HepG2 (cell line): ENCODE data around the gene CHKA. TPM values are rescaled to one million over a fixed set of nuclear protein-coding genes. Genes with fewer than 3 reads are reported as not detected.

Experiments used
- ADNP ChIP-seq: sonication (generic); formaldehyde crosslinking; IDR thresholded peaks from 2 replicates; pipeline ENCODE4 v1.4.0; 2020; ENCODE audit warnings: missing genetic modification reagents
- ATRX ChIP-seq: sonication (generic); formaldehyde crosslinking; IDR thresholded peaks from 2 replicates; pipeline ENCODE4 v1.4.0; 2020; ENCODE audit warnings: missing genetic modification reagents, borderline replicate concordance
- CCAR2 ChIP-seq: fragments of 200-400 bp; formaldehyde crosslinking; optimal IDR thresholded peaks from 2 replicates; pipeline ENCODE3; 2018; ENCODE audit warnings: low read depth, mild to moderate bottlenecking, low read length, moderate library complexity
- HMG20A ChIP-seq: IDR thresholded peaks from 2 replicates; pipeline ENCODE4 v1.6.1; 2016; ENCODE audit warnings: borderline replicate concordance
- NR2F6 ChIP-seq, 2 experiments: IDR thresholded peaks; 2 replicates each; pipeline ENCODE4 v1.6.1; 2016; ENCODE audit warnings: antibody characterized with exemption in 1 of 2, mild to moderate bottlenecking in 1 of 2
- POLR2AphosphoS5 ChIP-seq: IDR thresholded peaks from 2 replicates; pipeline ENCODE4 v1.6.1; 2012; ENCODE audit warnings: low read depth, low read length
- RELA ChIP-seq: sonication (generic); formaldehyde crosslinking; IDR thresholded peaks from 2 replicates; pipeline ENCODE4 v1.4.0; 2020; ENCODE audit warnings: missing genetic modification reagents
- RFX3 ChIP-seq: IDR thresholded peaks from 2 replicates; pipeline ENCODE4 v1.6.1; 2016; ENCODE audit warnings: missing biosample characterization, missing genetic modification reagents
- TBL1XR1 ChIP-seq: fragments of 150-350 bp; IDR thresholded peaks from 2 replicates; pipeline ENCODE4 v1.6.1; 2014; ENCODE audit warnings: borderline replicate concordance, low read length; ENCODE audit not compliant: partially characterized antibody
- ZNF317 ChIP-seq: sonication (generic); formaldehyde crosslinking; IDR thresholded peaks from 2 replicates; pipeline ENCODE4 v1.5.0; 2020; ENCODE audit warnings: mild to moderate bottlenecking, missing genetic modification reagents
- ZNF337 ChIP-seq: sonication (generic); formaldehyde crosslinking; IDR thresholded peaks from 2 replicates; pipeline ENCODE4 v1.5.1; 2020; ENCODE audit warnings: missing genetic modification reagents, low read depth, mild to moderate bottlenecking, borderline replicate concordance
- ZNF776 ChIP-seq: sonication (generic); formaldehyde crosslinking; IDR thresholded peaks from 2 replicates; pipeline ENCODE4 v1.4.0; 2020; ENCODE audit warnings: mild to moderate bottlenecking, missing genetic modification reagents
- polyA plus RNA-seq, 8 experiments: library from polyadenylated mRNA; depleted of rRNA in 3 of 8; stranded (reverse) in 7 of 8; unstranded in 1 of 8; fragments of >200 nt; fragmentation: Illumina TruSeq in 4 of 8; extraction: Trizol in 4 of 8; gene quantifications; 2 replicates each; pipeline versions ENCODE4 v1.2.1 to v1.2.3, GENCODE V29; 2011 to 2016; ENCODE audit warnings: low read depth in 4 of 8, missing spikeins in 1 of 8, mixed read lengths in 1 of 8; ENCODE audit not compliant: insufficient read depth in 1 of 8
- total RNA-seq, 5 experiments: library from RNA; depleted of rRNA; stranded (reverse); fragments of >200 nt; fragmentation: Illumina TruSeq; extraction: Trizol; gene quantifications; 2 replicates each; pipeline ENCODE4 v1.2.3, GENCODE V29; 2016; ENCODE audit warnings: low read depth in 1 of 5
- TF ChIP-seq, protein P1 (sequence below): sonication (generic); formaldehyde crosslinking; IDR thresholded peaks from 2 replicates; pipeline ENCODE4 v1.4.0; 2020; ENCODE audit warnings: mild to moderate bottlenecking, missing genetic modification reagents, borderline replicate concordance
- TF ChIP-seq, protein P2 (sequence below): sonication (generic); formaldehyde crosslinking; conservative IDR thresholded peaks from 2 replicates; pipeline ENCODE4 v1.8.0; 2022; ENCODE audit warnings: missing genetic modification reagents
- TF ChIP-seq, protein P3 (sequence below): sonication (generic); formaldehyde crosslinking; IDR thresholded peaks from 2 replicates; pipeline ENCODE4 v1.5.0; 2020; ENCODE audit warnings: mild to moderate bottlenecking, missing genetic modification reagents, moderate library complexity
- TF ChIP-seq, protein P4 (sequence below): IDR thresholded peaks from 2 replicates; pipeline ENCODE4 v1.6.1; 2012; ENCODE audit warnings: low read depth, low read length, improper control_type of control experiment
- TF ChIP-seq, protein P5 (sequence below): IDR thresholded peaks from 2 replicates; pipeline ENCODE4 v1.6.1; 2016; ENCODE audit warnings: mild to moderate bottlenecking

CHKA gene
- total and polyA plus RNA-seq, 2 of the 13 experiments (the other 11 are each of a cell fraction or from before 2014, with no cell fraction given): 71.6 to 92.7 TPM

DNA sequence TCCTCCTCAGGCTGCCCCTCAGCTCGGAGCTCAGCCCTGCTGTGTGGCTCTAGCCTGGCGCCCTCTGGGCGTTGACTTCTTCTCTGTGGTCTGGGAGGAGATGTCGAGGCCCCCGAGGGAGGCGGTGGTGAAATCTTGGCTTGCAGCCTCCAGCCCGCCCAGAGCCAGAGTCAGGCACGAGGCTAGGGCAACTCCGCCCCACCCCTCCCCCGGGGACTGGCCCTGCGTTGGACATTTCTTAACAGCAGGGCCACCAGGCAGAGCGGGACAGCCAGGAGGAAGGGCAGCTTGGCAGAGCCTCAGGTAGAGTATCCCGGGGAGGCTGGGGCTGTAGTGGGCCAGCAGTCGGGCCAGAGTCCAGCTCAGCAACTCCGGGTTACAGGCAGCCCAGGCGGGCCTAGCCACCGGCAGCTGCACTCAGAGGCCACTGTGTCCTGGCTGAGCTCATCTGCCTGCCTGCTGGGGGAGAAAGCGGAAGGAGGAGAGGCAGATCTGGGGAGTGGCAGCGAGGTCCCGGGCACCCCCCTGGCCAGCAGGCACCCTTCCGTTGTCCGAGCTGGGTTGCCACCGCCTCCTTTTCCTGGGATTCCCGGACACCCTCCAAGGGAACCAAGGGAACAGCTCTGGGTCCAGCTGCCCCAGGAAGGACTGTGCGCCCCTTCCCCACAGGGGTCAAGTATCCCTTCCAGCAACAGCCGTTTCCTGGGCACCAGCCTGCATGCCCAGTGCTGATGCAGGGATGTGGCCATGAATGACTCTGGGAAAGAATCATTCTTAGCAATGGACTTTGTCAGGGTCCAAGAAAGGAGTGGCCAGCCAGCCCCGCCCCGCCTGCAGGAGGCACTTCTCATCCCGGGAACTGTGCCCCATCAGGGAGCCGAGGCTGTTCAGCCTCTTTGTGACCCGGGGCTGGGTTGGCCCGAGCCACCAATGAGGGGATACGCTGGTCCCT is 110.8 kb downstream of the CHKA start, which contains the start of gene ALDH3B1 (continued):
- TF ChIP-seq, protein P1, sequence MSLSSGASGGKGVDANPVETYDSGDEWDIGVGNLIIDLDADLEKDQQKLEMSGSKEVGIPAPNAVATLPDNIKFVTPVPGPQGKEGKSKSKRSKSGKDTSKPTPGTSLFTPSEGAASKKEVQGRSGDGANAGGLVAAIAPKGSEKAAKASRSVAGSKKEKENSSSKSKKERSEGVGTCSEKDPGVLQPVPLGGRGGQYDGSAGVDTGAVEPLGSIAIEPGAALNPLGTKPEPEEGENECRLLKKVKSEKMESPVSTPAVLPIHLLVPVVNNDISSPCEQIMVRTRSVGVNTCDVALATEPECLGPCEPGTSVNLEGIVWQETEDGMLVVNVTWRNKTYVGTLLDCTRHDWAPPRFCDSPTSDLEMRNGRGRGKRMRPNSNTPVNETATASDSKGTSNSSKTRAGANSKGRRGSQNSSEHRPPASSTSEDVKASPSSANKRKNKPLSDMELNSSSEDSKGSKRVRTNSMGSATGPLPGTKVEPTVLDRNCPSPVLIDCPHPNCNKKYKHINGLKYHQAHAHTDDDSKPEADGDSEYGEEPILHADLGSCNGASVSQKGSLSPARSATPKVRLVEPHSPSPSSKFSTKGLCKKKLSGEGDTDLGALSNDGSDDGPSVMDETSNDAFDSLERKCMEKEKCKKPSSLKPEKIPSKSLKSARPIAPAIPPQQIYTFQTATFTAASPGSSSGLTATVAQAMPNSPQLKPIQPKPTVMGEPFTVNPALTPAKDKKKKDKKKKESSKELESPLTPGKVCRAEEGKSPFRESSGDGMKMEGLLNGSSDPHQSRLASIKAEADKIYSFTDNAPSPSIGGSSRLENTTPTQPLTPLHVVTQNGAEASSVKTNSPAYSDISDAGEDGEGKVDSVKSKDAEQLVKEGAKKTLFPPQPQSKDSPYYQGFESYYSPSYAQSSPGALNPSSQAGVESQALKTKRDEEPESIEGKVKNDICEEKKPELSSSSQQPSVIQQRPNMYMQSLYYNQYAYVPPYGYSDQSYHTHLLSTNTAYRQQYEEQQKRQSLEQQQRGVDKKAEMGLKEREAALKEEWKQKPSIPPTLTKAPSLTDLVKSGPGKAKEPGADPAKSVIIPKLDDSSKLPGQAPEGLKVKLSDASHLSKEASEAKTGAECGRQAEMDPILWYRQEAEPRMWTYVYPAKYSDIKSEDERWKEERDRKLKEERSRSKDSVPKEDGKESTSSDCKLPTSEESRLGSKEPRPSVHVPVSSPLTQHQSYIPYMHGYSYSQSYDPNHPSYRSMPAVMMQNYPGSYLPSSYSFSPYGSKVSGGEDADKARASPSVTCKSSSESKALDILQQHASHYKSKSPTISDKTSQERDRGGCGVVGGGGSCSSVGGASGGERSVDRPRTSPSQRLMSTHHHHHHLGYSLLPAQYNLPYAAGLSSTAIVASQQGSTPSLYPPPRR: no peak
- no peak for TF ChIP-seq NR2F6 (IDR thresholded peaks at IDR 0.05)
- TF ChIP-seq NR2F6 (CRISPR knock-in tag; IDR thresholded peaks at IDR 0.05): peak; percentile 45; the same call in 1 of the 2 replicates
- TF ChIP-seq TBL1XR1: no peak
- TF ChIP-seq ADNP (CRISPR knock-in tag): no peak
- no peak; the same call in 1 of the 2 replicates for TF ChIP-seq POLR2AphosphoS5
- no peak for TF ChIP-seq ZNF337 (CRISPR knock-in tag)
- TF ChIP-seq, protein P2, sequence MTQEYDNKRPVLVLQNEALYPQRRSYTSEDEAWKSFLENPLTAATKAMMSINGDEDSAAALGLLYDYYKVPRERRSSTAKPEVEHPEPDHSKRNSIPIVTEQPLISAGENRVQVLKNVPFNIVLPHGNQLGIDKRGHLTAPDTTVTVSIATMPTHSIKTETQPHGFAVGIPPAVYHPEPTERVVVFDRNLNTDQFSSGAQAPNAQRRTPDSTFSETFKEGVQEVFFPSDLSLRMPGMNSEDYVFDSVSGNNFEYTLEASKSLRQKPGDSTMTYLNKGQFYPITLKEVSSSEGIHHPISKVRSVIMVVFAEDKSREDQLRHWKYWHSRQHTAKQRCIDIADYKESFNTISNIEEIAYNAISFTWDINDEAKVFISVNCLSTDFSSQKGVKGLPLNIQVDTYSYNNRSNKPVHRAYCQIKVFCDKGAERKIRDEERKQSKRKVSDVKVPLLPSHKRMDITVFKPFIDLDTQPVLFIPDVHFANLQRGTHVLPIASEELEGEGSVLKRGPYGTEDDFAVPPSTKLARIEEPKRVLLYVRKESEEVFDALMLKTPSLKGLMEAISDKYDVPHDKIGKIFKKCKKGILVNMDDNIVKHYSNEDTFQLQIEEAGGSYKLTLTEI (CRISPR knock-in tag): no peak
- no peak for TF ChIP-seq RELA (CRISPR knock-in tag)
- no peak for TF ChIP-seq RFX3 (CRISPR knock-in tag)
- TF ChIP-seq ATRX: no peak
- TF ChIP-seq, protein P3, sequence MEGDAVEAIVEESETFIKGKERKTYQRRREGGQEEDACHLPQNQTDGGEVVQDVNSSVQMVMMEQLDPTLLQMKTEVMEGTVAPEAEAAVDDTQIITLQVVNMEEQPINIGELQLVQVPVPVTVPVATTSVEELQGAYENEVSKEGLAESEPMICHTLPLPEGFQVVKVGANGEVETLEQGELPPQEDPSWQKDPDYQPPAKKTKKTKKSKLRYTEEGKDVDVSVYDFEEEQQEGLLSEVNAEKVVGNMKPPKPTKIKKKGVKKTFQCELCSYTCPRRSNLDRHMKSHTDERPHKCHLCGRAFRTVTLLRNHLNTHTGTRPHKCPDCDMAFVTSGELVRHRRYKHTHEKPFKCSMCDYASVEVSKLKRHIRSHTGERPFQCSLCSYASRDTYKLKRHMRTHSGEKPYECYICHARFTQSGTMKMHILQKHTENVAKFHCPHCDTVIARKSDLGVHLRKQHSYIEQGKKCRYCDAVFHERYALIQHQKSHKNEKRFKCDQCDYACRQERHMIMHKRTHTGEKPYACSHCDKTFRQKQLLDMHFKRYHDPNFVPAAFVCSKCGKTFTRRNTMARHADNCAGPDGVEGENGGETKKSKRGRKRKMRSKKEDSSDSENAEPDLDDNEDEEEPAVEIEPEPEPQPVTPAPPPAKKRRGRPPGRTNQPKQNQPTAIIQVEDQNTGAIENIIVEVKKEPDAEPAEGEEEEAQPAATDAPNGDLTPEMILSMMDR (CRISPR knock-in tag): peak; percentile 22
- no peak; the same call in 1 of the 2 replicates for TF ChIP-seq ZNF317 (CRISPR knock-in tag)
- TF ChIP-seq ZNF776: no peak
- TF ChIP-seq, protein P4, sequence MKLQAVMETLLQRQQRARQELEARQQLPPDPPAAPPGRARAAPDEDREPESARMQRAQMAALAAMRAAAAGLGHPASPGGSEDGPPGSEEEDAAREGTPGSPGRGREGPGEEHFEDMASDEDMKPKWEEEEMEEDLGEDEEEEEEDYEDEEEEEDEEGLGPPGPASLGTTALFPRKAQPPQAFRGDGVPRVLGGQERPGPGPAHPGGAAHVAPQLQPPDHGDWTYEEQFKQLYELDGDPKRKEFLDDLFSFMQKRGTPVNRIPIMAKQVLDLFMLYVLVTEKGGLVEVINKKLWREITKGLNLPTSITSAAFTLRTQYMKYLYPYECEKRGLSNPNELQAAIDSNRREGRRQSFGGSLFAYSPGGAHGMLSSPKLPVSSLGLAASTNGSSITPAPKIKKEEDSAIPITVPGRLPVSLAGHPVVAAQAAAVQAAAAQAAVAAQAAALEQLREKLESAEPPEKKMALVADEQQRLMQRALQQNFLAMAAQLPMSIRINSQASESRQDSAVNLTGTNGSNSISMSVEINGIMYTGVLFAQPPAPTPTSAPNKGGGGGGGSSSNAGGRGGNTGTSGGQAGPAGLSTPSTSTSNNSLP: no peak
- TF ChIP-seq, protein P5, sequence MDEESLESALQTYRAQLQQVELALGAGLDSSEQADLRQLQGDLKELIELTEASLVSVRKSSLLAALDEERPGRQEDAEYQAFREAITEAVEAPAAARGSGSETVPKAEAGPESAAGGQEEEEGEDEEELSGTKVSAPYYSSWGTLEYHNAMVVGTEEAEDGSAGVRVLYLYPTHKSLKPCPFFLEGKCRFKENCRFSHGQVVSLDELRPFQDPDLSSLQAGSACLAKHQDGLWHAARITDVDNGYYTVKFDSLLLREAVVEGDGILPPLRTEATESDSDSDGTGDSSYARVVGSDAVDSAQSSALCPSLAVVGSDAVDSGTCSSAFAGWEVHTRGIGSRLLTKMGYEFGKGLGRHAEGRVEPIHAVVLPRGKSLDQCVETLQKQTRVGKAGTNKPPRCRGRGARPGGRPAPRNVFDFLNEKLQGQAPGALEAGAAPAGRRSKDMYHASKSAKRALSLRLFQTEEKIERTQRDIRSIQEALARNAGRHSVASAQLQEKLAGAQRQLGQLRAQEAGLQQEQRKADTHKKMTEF (CRISPR knock-in tag): peak; percentile 45
- TF ChIP-seq HMG20A (CRISPR knock-in tag): no peak
- no peak for TF ChIP-seq CCAR2
